Right atrium auricular region (tissue), 2 donors: ENCODE results near the gene ITPR1. TPM values are rescaled to one million over a fixed set of nuclear protein-coding genes. Genes with fewer than 3 reads are reported as not detected.

Experiments
- DNase-seq: peaks from one replicate; pipeline ENCODE4 v3.0.0-alpha.2; 2019; ENCODE audit warnings: low spot score
- H3K27ac ChIP-seq, 2 donors: fragments of 200-600 bp; sonication (generic); 1 replicate in 1 of 2; 2 replicates in 1 of 2; pipeline ENCODE4 v1.5.1; 2016 to 2019
- H3K27me3 ChIP-seq, 2 donors: fragments of 200-600 bp; sonication (generic); one replicate each; pipeline versions ENCODE4 v1.5.1 to v1.6.0; 2017 to 2019
- H3K36me3 ChIP-seq: fragments of 200-600 bp; sonication (generic); one replicate; pipeline ENCODE4 v1.5.1; 2016
- H3K4me1 ChIP-seq, 2 donors: fragments of 200-600 bp; sonication (generic); one replicate each; pipeline versions ENCODE4 v1.5.1 to v1.6.0; 2017 to 2019
- H3K4me3 ChIP-seq, 2 donors: fragments of 200-600 bp; sonication (generic); 1 replicate in 1 of 2; 2 replicates in 1 of 2; pipeline ENCODE4 v1.5.1; 2017 to 2019; ENCODE audit warnings: mild to moderate bottlenecking in 1 of 2, moderate library complexity in 1 of 2
- H3K9me3 ChIP-seq, 2 donors: fragments of 200-600 bp; sonication (generic); one replicate each; pipeline ENCODE4 v1.5.1; 2019
- CTCF ChIP-seq, 2 donors: fragments of 200-600 bp; sonication (generic); IDR thresholded peaks; one replicate each; pipeline ENCODE4 v1.5.1; 2019; ENCODE audit warnings: antibody characterized with exemption in 2 of 2
- total RNA-seq, 2 donors: library from RNA; depleted of rRNA; stranded (reverse); fragments of >200 nt; gene quantifications; one replicate each; pipeline ENCODE4 v1.1.0, GENCODE V29; 2016

Gene ITPR1
- total RNA-seq, 2 donors from 2014 or later = 36.7 to 42.5 TPM

GRCh38 chr3:4514321-4514720 lies 21.2 kb downstream of the ITPR1 start:
- TF ChIP-seq CTCF (IDR thresholded peaks at IDR 0.05) = no peak
- no peak for DNase-seq
- Histone ChIP-seq H3K36me3 (no peaks in the 10 kb centered on the region), H3K27me3 (no peaks in the 10 kb centered on the region), H3K27ac (no peak overlapping the region), H3K4me3 (no peak overlapping the region), H3K4me1 (peaks cover 0 to 38% of the 10 kb centered on the region in 2 donors), H3K9me3 (no peaks in the 10 kb centered on the region)

GRCh38 chr3:4514916-4515315 lies 21.8 kb downstream of the ITPR1 start:
- H3K36me3 ChIP-seq = no peaks in the 10 kb centered on the region
- no peak for DNase-seq
- no peak overlapping the region for H3K4me3 ChIP-seq
- no peak overlapping the region for H3K27ac ChIP-seq
- H3K9me3 ChIP-seq = no peaks in the 10 kb centered on the region
- no peaks in the 10 kb centered on the region for H3K27me3 ChIP-seq
- no peak for TF ChIP-seq CTCF (IDR thresholded peaks at IDR 0.05)
- H3K4me1 ChIP-seq = peaks cover 0 to 43% of the 10 kb centered on the region in 2 donors

- Histone ChIP-seq H3K4me3 (no peak overlapping the region), H3K9me3 (no peaks in the 10 kb centered on the region), H3K4me1 (peaks cover 0 to 45% of the 10 kb centered on the region in 2 donors), H3K27ac (no peak overlapping the region), H3K36me3 (no peaks in the 10 kb centered on the region), H3K27me3 (no peaks in the 10 kb centered on the region)
- no peak for DNase-seq
- TF ChIP-seq CTCF (IDR thresholded peaks at IDR 0.05) = no peak
Measured at GRCh38 chr3:4515916-4516579, 22.9 kb downstream of the ITPR1 start.

GRCh38 chr3:4517093-4517492 lies 23.9 kb downstream of the ITPR1 start:
- no peak overlapping the region for H3K27ac ChIP-seq
- H3K4me3 ChIP-seq = no peak overlapping the region
- no peak for DNase-seq
- no peaks in the 10 kb centered on the region for H3K27me3 ChIP-seq
- H3K9me3 ChIP-seq = no peaks in the 10 kb centered on the region
- no peaks in the 10 kb centered on the region for H3K36me3 ChIP-seq
- H3K4me1 ChIP-seq = peaks cover 0 to 44% of the 10 kb centered on the region in 2 donors
- no peak for TF ChIP-seq CTCF (IDR thresholded peaks at IDR 0.05)

GRCh38 chr3:4517643-4518311 lies 24.6 kb downstream of the ITPR1 start:
- Histone ChIP-seq H3K36me3 (no peaks in the 10 kb centered on the region), H3K9me3 (no peaks in the 10 kb centered on the region), H3K27ac (no peak overlapping the region), H3K4me1 (peaks cover 0 to 38% of the 10 kb centered on the region in 2 donors), H3K27me3 (no peaks in the 10 kb centered on the region), H3K4me3 (no peak overlapping the region)
- TF ChIP-seq CTCF (IDR thresholded peaks at IDR 0.05) = no peak
- no peak for DNase-seq
